Osteoblast (primary cell): Measurements from ENCODE around the gene MEF2B. TPM values are rescaled to one million over a fixed set of nuclear protein-coding genes. Genes with fewer than 3 reads are reported as not detected.

Source experiments
- DNase-seq: peaks from one replicate; pipeline ENCODE4 v3.0.0; 2011; ENCODE audit warnings: low spot score, mixed read lengths; ENCODE audit not compliant: insufficient read length; ENCODE audit errors: missing footprints
- H2AFZ ChIP-seq: 2 replicates; pipeline ENCODE4 v1.6.0; 2011; ENCODE audit warnings: mild to moderate bottlenecking, low read length
- H3K27ac ChIP-seq: 2 replicates; pipeline ENCODE4 v1.5.1; 2011; ENCODE audit warnings: mild to moderate bottlenecking, low read depth, low read length, moderate library complexity
- H3K27me3 ChIP-seq: 2 replicates; pipeline ENCODE4 v1.6.0; 2012; ENCODE audit warnings: mild to moderate bottlenecking, control low read depth, inconsistent platforms, low read length, moderate library complexity; ENCODE audit not compliant: insufficient read depth
- H3K36me3 ChIP-seq: 2 replicates; pipeline ENCODE4 v1.5.1; 2011; ENCODE audit warnings: mild to moderate bottlenecking, low read length, control low read depth, moderate library complexity; ENCODE audit not compliant: insufficient read depth
- H3K4me1 ChIP-seq: 2 replicates; pipeline ENCODE4 v1.5.1; 2011; ENCODE audit warnings: mild to moderate bottlenecking, low read length, control low read depth, moderate library complexity; ENCODE audit not compliant: insufficient read depth
- H3K4me2 ChIP-seq: 2 replicates; pipeline ENCODE4 v1.6.0; 2011; ENCODE audit warnings: mild to moderate bottlenecking, low read length; ENCODE audit not compliant: insufficient read depth
- H3K4me3 ChIP-seq: fragments of 200-600 bp; sonication (generic); 3 replicates; pipeline ENCODE4 v1.5.1; 2012; ENCODE audit warnings: mild to moderate bottlenecking, low read length, inconsistent platforms; ENCODE audit not compliant: insufficient read depth
- H3K79me2 ChIP-seq: 2 replicates; pipeline ENCODE4 v1.6.0; 2012; ENCODE audit warnings: mild to moderate bottlenecking, low read length, control low read depth, inconsistent platforms; ENCODE audit not compliant: insufficient read depth
- H3K9me3 ChIP-seq: 2 replicates; pipeline ENCODE4 v1.5.1; 2011; ENCODE audit warnings: low read depth, low read length, control low read depth
- H4K20me1 ChIP-seq: 2 replicates; pipeline ENCODE4 v1.6.0; 2012; ENCODE audit warnings: mild to moderate bottlenecking, low read length, control low read depth; ENCODE audit not compliant: insufficient read depth
- CTCF ChIP-seq: IDR thresholded peaks from 2 replicates; pipeline ENCODE4 v1.5.1; 2011; ENCODE audit warnings: mild to moderate bottlenecking, low read depth, low read length, moderate library complexity; ENCODE audit errors: extremely low read depth
- total RNA-seq: library from RNA; depleted of rRNA; stranded (reverse); fragments of >200 nt; gene quantifications from 2 replicates; pipeline ENCODE4 v1.2.3, GENCODE V29; 2012

MEF2B gene
- total RNA-seq, 1 donor: 0.36 TPM

- H3K27ac ChIP-seq: no peak overlapping the region
- H3K36me3 ChIP-seq: peaks cover 4% of the 10 kb centered on the region
- H3K27me3 ChIP-seq: no peaks in the 10 kb centered on the region
- DNase-seq: no peak
- no peaks in the 10 kb centered on the region for H4K20me1 ChIP-seq
- H3K4me3 ChIP-seq: no peak overlapping the region
- no peaks in the 10 kb centered on the region for H3K4me1 ChIP-seq
- no peaks in the 10 kb centered on the region for H3K79me2 ChIP-seq
- H2AFZ ChIP-seq: no peak overlapping the region
- TF ChIP-seq CTCF: no peak
- no peaks in the 10 kb centered on the region for H3K9me3 ChIP-seq
- H3K4me2 ChIP-seq: no peak overlapping the region
Observed at GRCh38 chr19:19147344-19147743, 22.7 kb downstream of the MEF2B start.

DNA sequence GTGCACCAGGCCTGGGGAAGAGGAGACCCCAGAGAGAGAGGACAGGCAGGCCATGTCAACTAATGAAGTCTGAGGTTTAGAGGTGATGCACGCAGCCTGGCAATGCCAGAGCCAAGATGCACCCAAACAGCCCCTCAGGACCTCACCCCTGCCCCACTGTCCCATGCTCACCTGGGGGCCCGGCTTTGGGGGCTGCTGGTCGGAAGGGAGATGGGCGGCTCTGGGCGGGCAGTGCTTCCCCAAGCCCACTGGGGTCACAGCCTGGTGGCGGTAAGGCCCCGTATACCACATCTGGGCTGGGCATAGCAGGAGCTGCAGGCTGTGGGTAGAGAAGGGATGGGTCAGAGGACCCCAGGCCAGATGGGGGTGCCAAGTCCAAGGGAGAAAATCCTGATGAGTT, 23.2 kb downstream of the MEF2B start:
- Histone ChIP-seq H3K4me3 (no peak overlapping the region), H3K79me2 (no peaks in the 10 kb centered on the region), H3K4me1 (no peaks in the 10 kb centered on the region), H2AFZ (no peak overlapping the region), H3K27ac (no peak overlapping the region), H3K9me3 (no peaks in the 10 kb centered on the region), H4K20me1 (no peaks in the 10 kb centered on the region), H3K27me3 (no peaks in the 10 kb centered on the region), H3K36me3 (peaks cover 4% of the 10 kb centered on the region), H3K4me2 (no peak overlapping the region)
- no peak for DNase-seq
- TF ChIP-seq CTCF: no peak

DNA sequence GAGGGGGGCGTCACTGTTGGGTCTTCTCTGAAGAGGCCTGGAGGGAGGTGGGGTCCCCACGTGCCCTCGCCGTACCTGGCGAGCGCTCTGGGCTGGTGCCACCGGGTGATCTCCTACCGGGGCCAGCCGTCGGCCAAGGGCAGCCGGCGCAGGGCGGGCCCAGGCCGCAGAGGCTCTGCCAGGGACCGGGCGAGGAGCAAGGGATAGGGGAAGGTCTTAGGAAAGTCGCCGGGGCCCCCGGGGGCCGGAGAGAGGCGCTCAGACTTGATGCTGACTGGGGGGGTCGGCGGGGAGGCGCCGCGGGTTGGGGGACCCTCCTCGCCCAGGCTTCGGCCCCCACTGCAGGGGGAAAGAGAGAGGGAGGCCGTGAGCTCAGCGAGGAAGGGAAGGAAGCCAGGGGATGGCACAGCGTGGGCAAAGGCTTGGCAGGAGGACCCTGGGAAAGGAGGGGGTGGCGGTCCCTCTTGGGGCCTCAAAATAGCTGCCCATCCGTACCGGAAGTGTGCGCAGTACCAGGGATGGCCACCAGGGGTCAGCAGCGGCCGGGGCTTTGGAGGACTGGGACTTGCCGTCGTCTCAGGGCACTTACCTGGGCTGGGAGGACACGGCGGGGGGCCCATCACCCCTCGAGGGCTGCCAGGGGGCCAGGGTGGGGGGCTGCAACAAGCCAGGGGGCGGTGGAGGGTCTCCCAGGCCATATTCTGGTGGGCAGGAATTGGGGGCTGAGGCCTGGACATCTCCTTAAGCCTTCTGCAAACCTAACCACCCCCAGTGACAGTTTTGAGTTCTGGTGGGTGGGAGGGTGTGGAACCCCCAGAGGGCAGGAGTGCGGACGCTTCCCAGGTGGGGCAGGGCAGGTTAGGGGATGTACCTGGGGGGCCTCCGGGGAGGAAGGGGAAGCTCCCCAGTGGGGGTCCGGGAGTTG, 24.1 kb downstream of the MEF2B start:
- DNase-seq: peak; percentile 97
- H3K27me3 ChIP-seq: no peaks in the 10 kb centered on the region
- no peaks in the 10 kb centered on the region for H3K79me2 ChIP-seq
- H3K4me3 ChIP-seq: peak overlapping the region; percentile 40
- H3K36me3 ChIP-seq: peaks cover 4% of the 10 kb centered on the region
- no peaks in the 10 kb centered on the region for H3K9me3 ChIP-seq
- H3K4me2 ChIP-seq: peak overlapping the region; percentile 66
- TF ChIP-seq CTCF: peak; percentile 80
- H3K4me1 ChIP-seq: no peaks in the 10 kb centered on the region
- peak overlapping the region; percentile 76 for H2AFZ ChIP-seq
- H3K27ac ChIP-seq: peak overlapping the region; percentile 56
- H4K20me1 ChIP-seq: no peaks in the 10 kb centered on the region

DNA sequence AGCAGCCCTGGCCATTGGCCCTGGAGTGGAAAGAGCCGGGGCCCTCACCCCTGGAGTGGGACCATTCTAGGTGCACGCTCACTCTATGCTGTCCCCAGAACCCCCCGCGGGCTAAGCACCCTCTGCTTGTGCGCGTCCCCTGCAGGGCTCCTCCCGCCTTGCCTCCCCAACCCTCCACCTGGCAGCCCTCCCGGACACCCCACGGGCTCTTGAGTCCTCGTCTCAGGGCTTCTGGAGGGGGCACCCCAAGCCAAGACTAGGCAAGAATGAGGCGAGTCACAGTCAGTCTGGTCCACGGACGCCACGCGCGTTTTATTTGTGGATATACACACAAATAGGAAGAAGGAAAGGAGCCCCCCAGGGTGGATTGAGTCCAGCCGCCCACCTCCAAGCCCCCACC, 24.8 kb downstream of the MEF2B start:
- Histone ChIP-seq H3K27me3 (no peaks in the 10 kb centered on the region), H4K20me1 (no peaks in the 10 kb centered on the region), H3K4me1 (no peaks in the 10 kb centered on the region), H2AFZ (no peak overlapping the region), H3K9me3 (no peaks in the 10 kb centered on the region), H3K4me2 (no peak overlapping the region), H3K27ac (no peak overlapping the region), H3K4me3 (no peak overlapping the region), H3K36me3 (peaks cover 4% of the 10 kb centered on the region), H3K79me2 (no peaks in the 10 kb centered on the region)
- DNase-seq: peak; percentile 35
- no peak for TF ChIP-seq CTCF
